ENCODE measurements around the gene NPB.
"Not testable (repeated sequence)": the region's sequence is repeated elsewhere in the genome, so short reads cannot be mapped to it uniquely, and the experiment has no call there.

Gene NPB

GRCh38 chr17:81912441-81913309 lies 10.6 kb downstream of the NPB start:
- DNase-seq, result no peak

DNA sequence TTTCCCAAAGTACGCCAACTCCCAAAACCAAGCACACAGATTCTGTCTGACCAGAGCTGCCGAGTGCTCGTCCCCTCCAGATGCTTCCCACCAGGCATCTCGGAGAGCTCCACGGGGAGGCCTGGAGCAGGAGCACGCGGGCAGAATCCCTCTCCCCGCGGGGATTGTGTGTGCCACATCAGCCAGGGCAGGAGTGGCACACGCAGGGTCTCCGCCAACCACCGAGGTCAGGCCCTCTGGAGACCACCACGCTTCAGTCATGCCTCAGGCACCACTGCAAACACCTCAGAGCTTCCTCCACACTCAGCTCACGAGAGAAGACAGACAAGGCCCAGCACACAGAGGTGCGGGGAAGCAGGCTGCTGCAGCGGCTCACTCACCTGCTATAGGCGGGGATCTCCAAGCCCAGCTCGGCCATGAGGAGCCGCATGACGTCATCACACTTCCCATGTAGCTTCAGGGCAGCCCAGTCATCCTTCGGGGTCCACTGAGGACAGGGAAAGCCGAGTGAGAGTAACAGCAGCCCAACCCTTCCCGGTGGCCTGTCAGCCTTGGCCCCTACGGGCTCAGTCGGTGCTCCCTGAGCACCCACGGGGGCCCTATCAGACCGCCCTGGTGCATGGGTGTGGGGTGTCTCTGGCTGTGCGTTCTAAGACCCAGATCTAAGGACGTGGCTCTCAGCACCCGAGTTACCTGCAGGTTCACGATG lies 11.5 kb downstream of the NPB start:
- no peak for DNase-seq

GRCh38 chr17:81914103-81914850 lies 12.2 kb downstream of the NPB start:
- DNase-seq, result no peak

DNA sequence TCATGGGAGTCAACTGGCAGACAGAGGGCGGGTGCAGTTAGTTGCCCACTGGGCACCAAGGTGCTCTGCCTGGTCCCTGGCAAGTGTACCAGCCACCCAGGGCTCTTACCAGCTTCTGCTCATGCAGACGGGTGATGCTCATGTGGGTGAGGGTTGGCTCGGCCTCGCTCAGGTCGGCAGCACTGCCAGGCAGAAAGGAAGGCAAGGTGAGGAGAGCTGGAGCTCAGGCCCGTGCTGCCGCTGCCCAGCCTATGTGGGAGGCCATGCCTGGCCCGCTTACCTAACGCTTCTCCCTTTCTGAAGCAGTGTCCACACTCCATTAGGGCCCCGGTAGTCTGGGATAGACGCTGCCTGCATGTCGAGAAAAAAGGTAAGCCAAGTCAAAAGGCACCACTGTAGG lies 13.3 kb downstream of the NPB start:
- no peak for DNase-seq

- no peak for DNase-seq
Observed at GRCh38 chr17:81916234-81917001, 14.4 kb downstream of the NPB start.

- peak; percentile 78 to 87 for DNase-seq
Observed at GRCh38 chr17:81917565-81918332, 15.7 kb downstream of the NPB start, which contains the start of gene SIRT7. TSS of gene SIRT7 (minus strand) at chr17:81918176. CDS start at chr17:81918131, 45 bp downstream.

GRCh38 chr17:81918333-81918669 lies 16.3 kb downstream of the NPB start:
- DNase-seq, result not testable (repeated sequence)

GRCh38 chr17:81918832-81919545 lies 17.0 kb downstream of the NPB start:
- DNase-seq, result no peak

DNA sequence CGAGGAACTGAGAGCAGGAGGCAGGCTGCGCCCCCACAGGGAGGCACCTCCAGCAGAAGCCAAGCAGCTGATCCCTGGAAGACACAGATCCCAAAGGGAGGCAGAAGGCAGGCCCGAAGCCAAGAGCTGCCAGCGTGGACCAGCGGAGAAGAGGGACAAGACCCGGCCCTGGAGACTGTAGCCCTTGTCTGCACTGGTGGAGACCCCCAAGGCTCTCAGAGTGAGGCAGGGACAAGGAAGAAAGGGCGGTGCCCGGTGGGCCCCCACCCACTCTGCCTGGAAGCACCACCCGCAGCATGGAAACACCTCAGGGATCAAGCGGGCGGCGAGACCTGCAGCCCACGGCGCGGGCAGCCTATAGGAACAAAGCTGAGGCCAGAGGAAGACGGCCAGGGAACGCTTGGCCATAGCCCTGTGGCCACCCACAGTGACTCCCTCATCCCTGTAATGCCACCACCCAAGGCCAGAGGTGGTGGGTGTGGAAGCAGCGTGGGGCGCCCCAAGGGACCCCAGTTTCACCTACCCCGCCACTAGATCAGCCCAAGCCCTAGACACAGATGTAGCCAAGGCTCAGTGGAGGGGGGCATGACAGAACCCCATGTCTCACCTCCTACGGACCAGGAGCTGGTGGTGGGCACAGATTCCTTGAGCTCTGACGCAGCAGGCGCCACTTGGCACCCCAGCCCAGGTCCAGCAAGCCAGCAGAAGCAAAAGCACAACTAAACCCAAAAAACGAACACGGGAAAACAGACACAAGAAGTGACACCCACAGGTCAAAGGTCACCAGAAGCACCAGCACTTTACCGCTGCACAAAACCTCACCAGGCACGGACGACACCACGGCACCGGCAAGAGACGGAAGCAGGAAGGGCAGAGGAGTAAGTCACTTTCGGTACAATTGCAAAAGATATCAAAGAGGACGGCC lies 18.8 kb downstream of the NPB start:
- DNase-seq, result no peak

DNA sequence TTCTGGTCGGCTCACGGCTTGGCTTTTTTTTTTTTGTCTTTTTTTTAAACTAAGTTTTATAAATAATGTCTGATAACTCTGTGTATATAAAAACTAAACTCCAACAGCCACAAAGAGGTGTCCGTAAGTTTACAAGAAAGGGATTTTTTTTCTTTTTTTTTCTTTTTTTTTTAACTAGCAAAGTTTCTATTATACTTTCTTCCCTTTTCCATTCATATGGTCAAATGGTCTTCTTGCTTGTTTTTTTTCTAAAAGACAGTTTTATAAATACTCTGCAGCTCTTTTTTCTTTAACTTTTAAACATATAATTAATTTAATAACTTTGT lies 19.5 kb downstream of the NPB start:
- DNase-seq, result no peak

DNA sequence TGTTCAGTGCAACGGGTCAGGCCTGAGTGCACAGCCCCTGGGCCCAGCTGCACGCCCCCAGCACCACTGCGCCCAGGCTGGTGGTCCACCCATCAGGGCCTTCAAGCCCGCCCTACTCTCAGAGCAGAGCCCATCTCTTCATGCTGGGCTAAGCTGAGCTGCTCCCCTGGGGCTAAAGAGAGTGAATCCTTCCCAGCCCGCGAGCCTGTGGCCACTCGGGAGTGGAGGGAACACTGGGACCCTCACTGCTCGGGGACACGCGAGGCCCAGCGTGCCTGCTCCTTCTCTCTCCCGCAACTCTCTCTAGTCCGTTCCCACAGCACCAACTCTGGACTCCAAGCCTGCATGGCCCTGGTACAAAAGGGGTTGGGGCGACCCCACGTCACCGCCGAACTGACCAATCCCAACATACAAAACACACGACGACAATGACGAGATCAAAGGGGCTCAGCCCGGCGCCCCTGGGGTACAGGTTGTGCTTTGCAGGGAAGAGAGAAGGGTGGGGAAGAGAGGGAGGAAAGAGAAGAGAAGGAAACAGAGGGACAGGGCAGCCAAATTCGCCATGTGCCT lies 20.0 kb downstream of the NPB start:
- no peak for DNase-seq

GRCh38 chr17:81922566-81923301 lies 20.7 kb downstream of the NPB start:
- DNase-seq, result no peak

DNA sequence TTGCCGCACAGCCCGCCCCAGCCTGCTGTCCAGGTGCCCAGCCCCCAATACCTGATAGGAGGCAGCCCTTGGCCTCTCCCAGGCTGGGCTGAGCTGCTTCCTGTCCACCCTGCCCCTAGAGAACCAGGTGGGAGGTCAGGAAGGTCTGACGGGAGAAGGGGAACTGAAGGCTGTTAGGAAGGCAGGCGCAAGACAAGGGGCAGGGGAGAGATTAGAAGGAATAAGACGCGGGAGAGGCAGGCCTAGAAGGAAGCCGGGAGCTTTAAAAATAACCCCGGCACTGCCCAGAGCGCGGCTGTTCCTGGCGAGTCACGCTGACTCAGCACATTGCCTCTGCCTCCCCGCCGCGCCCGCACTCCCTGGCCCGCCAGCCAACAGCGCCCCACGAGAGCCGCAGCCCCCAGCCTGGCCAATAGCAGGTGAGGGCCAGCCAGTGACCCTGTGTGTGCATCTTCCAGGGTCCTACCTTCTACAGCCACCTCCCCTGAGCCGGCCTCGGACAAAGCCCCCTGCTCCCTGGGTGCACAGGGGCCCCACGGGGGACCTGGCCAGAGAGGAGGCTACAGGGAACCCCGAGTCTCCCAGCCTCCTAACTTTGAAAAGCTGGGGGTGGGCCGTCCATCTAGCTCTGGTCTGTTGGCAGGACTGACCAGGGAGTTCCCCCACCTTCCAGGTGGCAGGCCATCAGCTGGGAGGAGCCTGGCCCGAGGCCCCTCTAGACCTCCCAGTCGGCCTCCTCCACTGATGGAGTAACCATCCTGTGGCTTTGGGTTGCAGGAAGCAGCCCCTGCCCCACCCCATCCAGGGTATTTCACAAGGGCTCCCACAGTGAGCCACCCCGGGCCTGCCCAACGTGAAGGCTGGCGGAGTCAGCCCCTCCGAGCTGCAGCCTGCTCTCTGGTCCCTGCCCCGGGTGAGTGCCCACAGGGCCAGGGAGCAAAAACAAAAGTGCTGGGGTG lies 21.5 kb downstream of the NPB start:
- peak; percentile 93 to 94 for DNase-seq

GRCh38 chr17:81924557-81925532 lies 22.8 kb downstream of the NPB start:
- DNase-seq, result no peak

DNA sequence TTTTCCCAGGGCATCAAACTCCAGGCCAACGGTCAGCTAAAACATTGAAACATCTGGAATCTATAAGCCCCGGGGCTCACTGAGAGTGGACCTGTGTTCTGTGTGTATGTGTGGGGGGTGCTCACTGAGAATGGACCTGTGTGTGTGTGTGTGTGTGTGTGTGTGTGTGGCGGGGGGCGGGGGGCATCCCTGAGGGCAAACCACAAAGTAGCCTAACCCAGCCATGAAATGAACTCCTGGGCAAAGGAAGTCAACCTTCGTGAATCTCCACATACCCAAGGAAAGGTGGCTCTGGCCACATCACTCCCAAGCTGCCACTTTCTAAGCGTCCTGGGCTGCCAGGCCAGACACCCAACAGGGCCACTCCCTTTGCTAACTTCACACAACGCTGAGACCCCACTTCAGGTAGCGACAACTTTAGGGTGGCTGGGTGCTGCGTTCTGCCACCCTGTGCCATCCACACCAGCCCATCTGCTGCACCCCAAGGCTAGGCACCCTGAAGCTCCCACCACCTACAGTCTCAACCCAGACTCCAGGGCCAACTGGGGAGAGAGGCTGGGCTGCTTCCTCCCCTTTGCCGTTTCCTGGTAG lies 23.9 kb downstream of the NPB start:
- DNase-seq, result no peak

GRCh38 chr17:81926451-81927151 lies 24.6 kb downstream of the NPB start:
- peak; percentile 87 to 88 for DNase-seq

Measured in AML-193 (cell line).